Heart left ventricle (tissue), 13 donors: ENCODE results near the gene HARBI1.

Experiments used
- CTCF ChIP-seq, 12 donors: fragments of 200-600 bp; sonication (generic) in 4 of 12; IDR thresholded peaks; one replicate each; pipeline versions ENCODE4 v1.5.0 to v1.8.0; 2018 to 2022; ENCODE audit warnings: antibody characterized with exemption in 12 of 12, mild to moderate bottlenecking in 5 of 12
- POLR2A ChIP-seq, 2 donors: fragments of 450-650 bp; IDR thresholded peaks; one replicate each; pipeline ENCODE4 v1.6.1; 2017; ENCODE audit warnings: antibody characterized with exemption in 2 of 2, mild to moderate bottlenecking in 2 of 2, moderate library complexity in 2 of 2
- donor health status: ischemic (EF 13 %, LVEDD 7.1; RV severe dilation, severe dysfunction).
- donor health status: DM: no; HTN: yes; CAD: no.
- donor health status: DM: no; HTN: no; CAD: no.
- donor health status: ischemic (EF 25% LVEDD 6.9; RV normal size, moderate dysfunction).
- donor health status: ischemic (EF 25% LVEDD 5.7; RV mildly dilated, moderate dysfunction).
- donor health status: ischemic (EF 35%, LVEDD 5.7; RV mildly dilated, moderate dysfunction).
- donor health status: nonischemic (EF 11% LVEDD 7.7; RV severe dilation, severe dysfunction).
- donor health status: DM: yes; HTN: yes; CAD: no.
- donor health status: PGD.
- donor health status: ischemic (EF 29% LVEDD 5.4; RV normal size, mild dysfunction).
- donor health status: nonischemic (EF 23%, LVEDD 6.1; RV moderate dilation, normal function).

- TF ChIP-seq CTCF (IDR thresholded peaks at IDR 0.05) = no peak
- no peak for TF ChIP-seq POLR2A (IDR thresholded peaks at IDR 0.05)
These were observed 13.2 kb upstream of the HARBI1 start for GRCh38 chr11:46630237-46630636.
